Mesothelial cell of epicardium (in vitro differentiated cells): ENCODE measurements around the gene STK17A. TPM values are rescaled to one million over a fixed set of nuclear protein-coding genes. Genes with fewer than 3 reads are reported as not detected.
A peak's percentile ranks its signal among the peaks of the same experiment; 100 is the strongest.

Experiments used
- DNase-seq, 2 experiments: peaks; one replicate each; pipeline ENCODE4 v3.0.0; 2021; ENCODE audit warnings: low spot score in 2 of 2; ENCODE audit not compliant: unreplicated experiment in 2 of 2
- H3K27ac Mint-ChIP-seq: 2 replicates; pipeline ENCODE4 v1.8.0; 2021; ENCODE audit warnings: mixed read lengths
- H3K27me3 Mint-ChIP-seq: 2 replicates; pipeline ENCODE4 v1.8.0; 2021; ENCODE audit warnings: low read depth, mixed read lengths
- H3K36me3 Mint-ChIP-seq: 2 replicates; pipeline ENCODE4 v1.8.0; 2021; ENCODE audit warnings: mixed read lengths
- H3K4me1 Mint-ChIP-seq: 2 replicates; pipeline ENCODE4 v1.8.0; 2021; ENCODE audit warnings: mixed read lengths
- H3K4me3 Mint-ChIP-seq: 2 replicates; pipeline ENCODE4 v1.8.0; 2021; ENCODE audit warnings: mild to moderate bottlenecking, moderate library complexity, mixed read lengths
- H3K9me3 Mint-ChIP-seq: 2 replicates; pipeline ENCODE4 v1.8.0; 2021; ENCODE audit warnings: mixed read lengths
- total RNA-seq: library from RNA; stranded (reverse); gene quantifications from 3 replicates; pipeline ENCODE4 v1.2.1, GENCODE V29; 2021
- TF ChIP-seq, protein P1 (sequence below): fragments of 200-600 bp; sonication (generic); IDR thresholded peaks from one replicate; pipeline ENCODE4 v1.5.0; 2021; ENCODE audit warnings: antibody characterized with exemption; ENCODE audit not compliant: unreplicated experiment

The STK17A gene
- total RNA-seq, 1 donor from 2014 or later = 9.3 TPM

DNA sequence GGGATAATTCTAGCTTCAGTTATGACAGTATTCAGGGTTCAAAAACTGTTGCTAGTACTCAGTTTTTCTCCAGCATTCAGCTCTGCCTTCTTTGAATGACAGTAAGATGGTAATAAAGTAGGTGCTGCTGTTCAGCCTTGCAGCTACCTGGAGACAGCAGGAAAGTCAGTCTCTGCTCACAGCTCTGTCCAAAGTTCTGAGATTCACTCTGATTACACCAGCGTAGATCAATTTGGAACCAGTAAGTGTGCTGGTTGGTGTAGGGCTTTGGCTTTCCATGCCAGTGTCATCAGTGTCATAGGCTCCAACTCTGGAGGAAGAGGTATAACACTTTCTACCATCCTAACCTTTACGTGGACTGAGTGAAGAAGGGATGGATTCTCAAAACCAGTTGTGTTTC, 26.2 kb downstream of the STK17A start:
- Mint-ChIP-seq H3K36me3 (peaks cover 38% of the 10 kb centered on the region), H3K27me3 (no peaks in the 10 kb centered on the region), H3K4me1 (no peaks in the 10 kb centered on the region), H3K4me3 (no peak overlapping the region), H3K9me3 (peaks cover 14% of the 10 kb centered on the region), H3K27ac (no peak overlapping the region)
- DNase-seq = no peak
- TF ChIP-seq, protein P1, sequence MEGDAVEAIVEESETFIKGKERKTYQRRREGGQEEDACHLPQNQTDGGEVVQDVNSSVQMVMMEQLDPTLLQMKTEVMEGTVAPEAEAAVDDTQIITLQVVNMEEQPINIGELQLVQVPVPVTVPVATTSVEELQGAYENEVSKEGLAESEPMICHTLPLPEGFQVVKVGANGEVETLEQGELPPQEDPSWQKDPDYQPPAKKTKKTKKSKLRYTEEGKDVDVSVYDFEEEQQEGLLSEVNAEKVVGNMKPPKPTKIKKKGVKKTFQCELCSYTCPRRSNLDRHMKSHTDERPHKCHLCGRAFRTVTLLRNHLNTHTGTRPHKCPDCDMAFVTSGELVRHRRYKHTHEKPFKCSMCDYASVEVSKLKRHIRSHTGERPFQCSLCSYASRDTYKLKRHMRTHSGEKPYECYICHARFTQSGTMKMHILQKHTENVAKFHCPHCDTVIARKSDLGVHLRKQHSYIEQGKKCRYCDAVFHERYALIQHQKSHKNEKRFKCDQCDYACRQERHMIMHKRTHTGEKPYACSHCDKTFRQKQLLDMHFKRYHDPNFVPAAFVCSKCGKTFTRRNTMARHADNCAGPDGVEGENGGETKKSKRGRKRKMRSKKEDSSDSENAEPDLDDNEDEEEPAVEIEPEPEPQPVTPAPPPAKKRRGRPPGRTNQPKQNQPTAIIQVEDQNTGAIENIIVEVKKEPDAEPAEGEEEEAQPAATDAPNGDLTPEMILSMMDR = no peak

DNA sequence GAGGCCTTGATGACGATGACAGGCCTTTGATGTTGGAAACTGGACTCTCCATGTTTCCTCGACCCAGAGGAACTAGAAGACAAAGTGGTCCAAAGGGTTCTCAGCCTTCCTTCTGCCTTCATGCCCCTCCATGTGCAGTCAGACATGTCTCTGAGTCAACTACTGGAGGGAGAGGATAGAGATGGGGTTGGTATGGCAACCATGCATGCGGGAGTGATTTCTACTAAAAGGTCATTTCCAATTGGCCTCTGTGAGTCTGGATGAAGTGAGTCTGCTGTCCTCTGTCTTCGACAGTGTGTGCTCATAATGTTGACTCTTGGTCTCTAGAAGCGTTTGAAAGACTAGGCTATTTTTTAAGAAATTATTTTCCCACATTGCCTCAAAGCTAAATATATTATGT, 29.2 kb downstream of the STK17A start:
- H3K27me3 Mint-ChIP-seq = no peaks in the 10 kb centered on the region
- peaks cover 30% of the 10 kb centered on the region for H3K36me3 Mint-ChIP-seq
- no peaks in the 10 kb centered on the region for H3K4me1 Mint-ChIP-seq
- no peak for DNase-seq
- TF ChIP-seq, protein P1 = no peak
- H3K9me3 Mint-ChIP-seq = no peaks in the 10 kb centered on the region
- H3K27ac Mint-ChIP-seq = no peak overlapping the region
- no peak overlapping the region for H3K4me3 Mint-ChIP-seq

DNA sequence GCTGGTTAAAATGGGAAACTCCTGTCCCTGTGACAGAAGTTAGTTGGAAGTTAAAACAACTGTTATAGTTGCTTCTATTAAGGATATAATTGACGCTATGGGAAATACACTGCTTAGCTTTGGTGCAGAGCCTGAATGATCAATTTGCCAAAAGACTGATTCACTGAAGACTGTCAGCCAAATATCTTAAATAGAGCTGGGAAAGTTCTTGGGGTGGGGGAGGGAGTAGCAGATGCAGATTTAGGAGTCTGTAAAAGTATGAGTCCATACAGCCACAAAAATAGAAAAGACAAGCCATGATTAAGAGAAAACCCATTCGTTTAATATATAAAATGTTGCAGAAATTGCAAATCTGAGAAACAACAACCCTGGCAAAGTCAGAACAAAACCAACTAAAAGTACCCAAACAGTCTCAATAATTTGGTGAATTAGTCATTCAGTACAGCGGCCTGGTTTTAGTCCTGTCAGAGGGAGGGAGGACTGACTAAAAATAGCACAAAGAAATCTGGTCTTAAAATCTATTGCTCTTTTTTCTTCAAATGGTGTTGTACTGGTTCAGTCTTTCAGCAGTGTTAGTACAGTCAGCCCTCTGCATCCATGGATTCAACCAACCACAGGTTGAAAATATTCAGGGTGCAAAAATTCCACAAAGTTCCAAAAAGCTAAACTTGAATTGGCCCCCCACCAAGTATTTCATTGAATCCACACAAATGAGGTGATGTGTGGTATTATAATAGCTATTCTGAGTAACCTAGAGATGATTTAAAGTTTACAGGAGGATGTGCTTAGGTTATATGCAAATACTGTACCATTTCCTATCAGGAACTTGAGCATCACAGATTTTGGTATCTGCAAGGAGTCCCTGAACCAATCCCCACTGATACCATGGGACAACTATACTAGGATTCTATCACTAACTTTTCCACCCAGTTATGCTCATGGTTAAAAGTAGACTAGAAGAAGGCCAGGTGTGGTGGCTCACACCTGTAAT, 30.0 kb downstream of the STK17A start:
- Mint-ChIP-seq H3K36me3 (peaks cover 30% of the 10 kb centered on the region), H3K4me3 (no peak overlapping the region), H3K9me3 (no peaks in the 10 kb centered on the region), H3K27me3 (no peaks in the 10 kb centered on the region), H3K27ac (no peak overlapping the region), H3K4me1 (no peaks in the 10 kb centered on the region)
- DNase-seq = no peak
- TF ChIP-seq, protein P1 = no peak

DNA sequence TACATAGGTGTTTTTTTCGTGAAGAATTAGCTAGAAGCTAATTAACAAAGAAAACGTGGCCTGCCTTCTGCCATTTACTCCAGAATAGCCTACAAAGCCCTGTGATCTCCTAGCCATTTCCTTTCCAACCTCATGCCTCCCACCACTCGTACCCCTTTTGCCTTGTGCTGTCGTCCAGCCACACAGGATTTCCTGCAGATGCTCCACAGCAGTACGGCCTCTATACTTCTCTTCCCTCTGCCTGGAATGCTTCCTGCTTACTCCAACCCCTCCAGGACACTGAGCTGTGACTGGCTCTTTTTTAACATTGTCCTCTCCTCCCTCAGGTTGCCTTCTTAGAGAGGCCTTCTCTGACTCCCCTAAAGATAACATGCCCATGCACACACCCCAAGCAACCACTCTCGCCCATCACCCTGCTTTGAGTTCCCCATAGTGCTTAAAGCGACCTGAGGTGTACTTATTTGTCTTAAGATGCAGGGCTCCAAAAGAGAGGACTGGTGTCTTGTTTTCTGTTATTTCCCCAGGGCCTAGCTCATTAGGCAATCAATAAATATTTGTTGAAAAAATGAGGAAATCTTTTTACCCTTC, 32.7 kb downstream of the STK17A start:
- H3K4me3 Mint-ChIP-seq = no peak overlapping the region

DNA sequence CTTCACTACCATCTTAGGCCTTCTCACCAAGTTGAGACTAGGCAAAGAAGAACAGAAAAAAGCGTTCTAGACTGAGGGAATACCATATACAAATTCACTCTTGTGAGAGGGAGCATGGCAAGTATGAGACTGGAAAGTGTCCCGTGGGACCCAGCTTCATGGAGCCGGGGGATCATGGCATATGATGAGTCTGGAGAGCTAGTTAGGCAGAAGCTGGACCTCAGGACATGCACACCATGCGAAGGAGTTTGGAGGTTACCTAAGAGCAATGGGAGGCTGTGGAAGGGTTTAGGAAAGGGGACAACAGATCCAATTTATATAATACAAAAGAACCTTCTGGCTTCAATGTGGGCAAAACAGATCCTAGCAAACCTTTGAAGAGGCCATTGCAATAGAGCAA, 34.1 kb downstream of the STK17A start:
- no peak for DNase-seq
- no peaks in the 10 kb centered on the region for H3K27me3 Mint-ChIP-seq
- H3K9me3 Mint-ChIP-seq = no peaks in the 10 kb centered on the region
- TF ChIP-seq, protein P1 = no peak
- H3K27ac Mint-ChIP-seq = no peak overlapping the region
- no peak overlapping the region for H3K4me3 Mint-ChIP-seq
- H3K4me1 Mint-ChIP-seq = no peaks in the 10 kb centered on the region
- peaks cover 11% of the 10 kb centered on the region for H3K36me3 Mint-ChIP-seq

More for the DNA sequence above, 32.7 kb downstream of the STK17A start:
- Mint-ChIP-seq H3K27ac (peak overlapping the region; percentile 8), H3K9me3 (no peaks in the 10 kb centered on the region), H3K27me3 (no peaks in the 10 kb centered on the region), H3K36me3 (peaks cover 13% of the 10 kb centered on the region), H3K4me1 (no peaks in the 10 kb centered on the region)
- no peak for DNase-seq
- TF ChIP-seq, protein P1 = no peak
